ENCODE data around the gene VPS39. TPM values are rescaled to one million over a fixed set of nuclear protein-coding genes. Genes with fewer than 3 reads are reported as not detected.

The VPS39 gene
- polyA plus RNA-seq, 1 donor: 46.7 TPM

DNA sequence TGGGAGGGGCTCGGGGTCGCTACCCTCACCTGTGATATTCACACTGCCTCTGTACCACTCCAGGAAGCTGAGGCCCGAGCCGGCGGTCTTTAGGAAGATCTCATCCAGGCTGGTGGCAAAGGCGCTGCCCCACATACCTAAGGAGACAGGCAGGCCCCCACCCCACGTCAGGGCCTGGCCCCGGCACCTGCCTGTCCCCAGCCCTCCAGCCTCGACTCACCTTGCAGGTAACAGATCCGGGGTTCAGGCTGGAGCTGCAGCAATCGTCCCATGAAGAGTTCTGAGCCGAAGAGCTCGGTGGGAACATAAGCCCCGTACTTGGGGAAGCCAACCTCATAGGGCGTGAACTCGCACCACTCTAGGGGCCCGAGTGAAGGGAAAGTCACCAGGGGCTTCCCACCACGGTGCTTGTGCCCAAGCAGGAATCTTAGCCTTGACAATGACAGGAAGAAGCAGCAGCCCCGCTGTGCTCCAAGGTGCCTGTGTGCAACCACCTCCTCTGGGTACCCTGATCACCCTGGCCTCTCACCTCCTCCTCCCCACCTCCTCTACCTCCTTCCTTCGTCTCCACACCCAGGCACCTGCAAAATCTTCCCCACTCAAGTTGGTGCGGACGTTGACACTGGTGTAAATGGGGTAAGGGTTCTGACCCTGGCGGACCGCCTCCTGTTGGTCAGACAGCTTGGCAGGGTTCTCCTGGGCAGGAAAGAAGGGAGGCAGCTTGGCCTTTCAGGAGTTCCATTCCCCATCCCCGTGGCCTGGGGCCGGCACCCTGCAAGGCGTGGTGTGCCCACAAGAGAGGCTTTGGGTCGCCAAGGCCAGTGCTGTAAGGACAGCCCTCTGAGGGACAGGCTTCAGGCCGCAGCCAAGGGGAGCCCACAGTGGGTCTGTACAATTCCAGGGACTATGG, 62.3 kb downstream of the VPS39 start:
- DNase-seq (ENCODE audit: low read depth): no peak

- no peak for DNase-seq (ENCODE audit: low read depth)
Observed at GRCh38 chr15:42144841-42145375, 63.2 kb downstream of the VPS39 start.

DNA sequence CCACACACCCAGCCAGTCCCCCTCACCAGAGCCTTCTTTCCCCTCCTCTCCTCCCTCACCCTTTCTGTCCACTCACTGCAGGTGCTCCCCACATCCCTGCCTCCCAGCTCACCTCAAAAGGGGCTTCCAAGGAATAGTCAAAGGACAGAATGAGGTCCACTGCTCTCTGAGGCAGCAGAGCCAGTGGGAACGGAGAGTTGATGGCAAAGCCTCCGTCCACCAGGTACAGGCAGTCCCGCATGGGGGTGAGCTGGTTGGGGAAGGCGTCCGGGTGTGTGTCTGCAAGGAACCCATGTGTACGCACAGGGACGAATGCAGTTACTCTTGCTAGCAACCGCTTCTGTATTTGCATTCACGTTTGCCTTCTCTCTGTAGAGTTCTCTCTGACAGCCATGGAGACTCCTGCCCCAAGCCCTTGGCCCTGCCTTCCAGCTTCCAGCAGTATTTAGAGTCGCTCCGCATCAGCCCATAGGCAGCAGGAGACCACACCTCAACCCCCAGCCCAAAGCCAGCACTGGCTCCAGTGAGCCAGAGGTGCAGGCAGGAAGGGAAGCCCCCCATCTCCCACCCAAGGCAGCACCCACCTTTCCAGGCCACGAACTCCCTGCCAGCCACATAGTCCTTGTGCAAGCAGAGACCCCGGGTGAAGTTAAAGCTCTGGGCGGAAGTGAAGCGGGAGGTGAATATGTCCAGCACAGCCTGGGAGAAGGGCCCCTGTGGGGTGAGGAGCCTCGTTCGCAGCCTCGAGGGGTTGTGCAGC, 64.1 kb downstream of the VPS39 start:
- DNase-seq (ENCODE audit: low read depth): no peak

DNA sequence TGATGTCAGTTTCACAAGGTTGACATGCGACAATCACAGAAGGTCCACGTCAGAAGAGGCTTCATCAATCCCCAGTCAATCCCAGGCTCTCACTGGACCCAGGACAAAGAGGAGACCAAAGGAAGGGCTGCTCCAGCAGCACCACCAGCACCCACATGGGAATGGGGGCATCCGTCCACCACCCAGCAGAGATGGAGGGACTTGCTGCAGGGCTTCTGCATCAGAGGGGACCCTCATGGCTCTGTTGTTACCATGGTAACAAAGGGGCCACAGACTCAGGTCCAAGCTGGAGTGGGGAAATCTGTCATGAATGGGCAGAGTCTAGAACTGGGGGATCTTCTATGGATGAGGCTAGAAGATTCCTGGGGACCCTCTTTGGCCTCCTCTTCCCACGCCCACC, 64.7 kb downstream of the VPS39 start:
- DNase-seq (ENCODE audit: low read depth): no peak

- DNase-seq (ENCODE audit: low read depth): no peak
Observed at GRCh38 chr15:42141795-42142667, 66.1 kb downstream of the VPS39 start.

GRCh38 chr15:42141246-42141645, 66.9 kb downstream of the VPS39 start:
- no peak for DNase-seq (ENCODE audit: low read depth)

GRCh38 chr15:42140383-42141070, 67.6 kb downstream of the VPS39 start:
- DNase-seq (ENCODE audit: low read depth): no peak

DNA sequence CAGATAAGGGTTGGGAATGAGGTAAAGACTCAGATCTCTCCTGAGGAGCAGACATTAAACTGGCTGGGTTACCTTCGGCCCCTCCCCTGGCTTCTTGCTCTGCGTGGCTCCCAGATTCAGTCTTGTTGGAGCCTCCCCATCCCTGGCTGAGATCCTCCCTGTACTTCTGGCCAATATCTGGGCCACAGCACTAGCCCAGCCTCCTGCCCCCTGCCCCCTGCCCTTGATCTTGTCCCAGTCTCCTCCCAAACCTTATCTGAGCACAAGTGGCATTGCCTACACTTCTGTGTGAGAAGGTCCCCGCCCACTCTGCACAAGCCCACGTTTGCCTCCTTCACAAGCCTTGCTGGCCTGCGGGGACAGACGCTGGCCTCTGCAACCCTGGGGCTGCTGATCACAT, 68.5 kb downstream of the VPS39 start:
- DNase-seq (ENCODE audit: low read depth): no peak

- DNase-seq (ENCODE audit: low read depth): no peak
Observed at GRCh38 chr15:42138968-42139386, 69.1 kb downstream of the VPS39 start.

DNA sequence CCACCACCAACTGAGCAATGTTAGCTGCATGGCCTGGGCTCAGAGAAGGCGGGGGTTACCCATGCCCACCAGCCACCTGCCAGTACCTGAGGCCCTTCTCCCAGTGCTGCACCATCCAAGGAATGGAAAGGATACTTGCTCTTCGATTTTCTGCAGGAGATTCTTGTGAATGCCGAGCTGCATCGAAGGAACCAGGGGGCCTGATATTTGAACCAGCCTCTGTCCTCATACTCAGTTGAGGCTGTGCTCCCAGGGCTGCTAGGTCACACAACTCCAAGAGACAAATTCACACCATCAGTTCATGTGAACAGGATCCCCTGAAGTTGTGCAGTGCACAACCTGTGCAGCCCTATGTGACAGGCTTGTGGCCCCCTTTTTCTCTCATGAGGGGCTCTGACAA, 69.7 kb downstream of the VPS39 start:
- no peak for DNase-seq (ENCODE audit: low read depth)

GRCh38 chr15:42137461-42138261, 70.4 kb downstream of the VPS39 start:
- DNase-seq (ENCODE audit: low read depth): peak; percentile 25

GRCh38 chr15:42136513-42136912, 71.6 kb downstream of the VPS39 start:
- DNase-seq (ENCODE audit: low read depth): no peak

DNA sequence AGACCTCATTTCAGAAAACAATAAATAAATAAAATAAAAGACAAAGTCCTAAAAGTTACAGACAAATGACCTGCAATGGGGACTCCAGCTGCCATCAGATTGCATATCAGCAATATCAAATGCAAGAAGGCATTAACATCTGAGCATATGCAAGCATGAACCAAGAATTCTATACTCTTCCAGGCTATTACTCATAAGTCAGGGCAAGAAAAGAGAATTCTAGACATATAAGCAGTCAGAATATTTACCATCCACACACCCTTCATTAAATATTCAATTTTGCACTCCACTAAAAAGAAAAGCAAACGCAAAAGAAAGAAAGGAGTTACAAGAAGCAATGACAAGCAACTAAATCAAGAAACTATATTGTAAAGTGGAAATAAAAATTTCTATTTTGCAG, 72.8 kb downstream of the VPS39 start:
- no peak for DNase-seq (ENCODE audit: low read depth)

- DNase-seq (ENCODE audit: low read depth): no peak
Observed at GRCh38 chr15:42134617-42135245, 73.4 kb downstream of the VPS39 start.

- DNase-seq (ENCODE audit: low read depth): no peak
Observed at GRCh38 chr15:42133886-42134502, 74.1 kb downstream of the VPS39 start.

DNA sequence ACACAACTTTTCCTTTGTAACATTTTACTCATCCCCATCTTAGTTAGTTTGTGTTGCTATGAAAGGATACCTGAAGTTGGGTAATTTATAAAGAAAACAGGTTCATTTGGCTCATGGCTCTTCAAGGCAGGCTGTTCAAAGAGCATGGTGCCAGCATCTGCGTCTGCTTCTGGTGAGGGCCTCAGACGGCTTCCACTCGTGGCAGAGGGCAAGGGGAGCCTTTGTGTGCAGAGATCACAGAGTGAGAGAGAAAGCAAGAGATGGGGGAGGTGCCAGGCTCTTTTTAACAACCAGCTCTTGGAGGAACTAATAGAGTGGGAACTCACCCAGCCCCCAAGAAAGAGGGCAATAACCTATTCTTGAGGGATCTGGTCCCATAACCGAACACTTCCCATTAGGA, 74.7 kb downstream of the VPS39 start:
- DNase-seq (ENCODE audit: low read depth): no peak

GRCh38 chr15:42131826-42132806, 76.0 kb downstream of the VPS39 start:
- no peak for DNase-seq (ENCODE audit: low read depth)

DNA sequence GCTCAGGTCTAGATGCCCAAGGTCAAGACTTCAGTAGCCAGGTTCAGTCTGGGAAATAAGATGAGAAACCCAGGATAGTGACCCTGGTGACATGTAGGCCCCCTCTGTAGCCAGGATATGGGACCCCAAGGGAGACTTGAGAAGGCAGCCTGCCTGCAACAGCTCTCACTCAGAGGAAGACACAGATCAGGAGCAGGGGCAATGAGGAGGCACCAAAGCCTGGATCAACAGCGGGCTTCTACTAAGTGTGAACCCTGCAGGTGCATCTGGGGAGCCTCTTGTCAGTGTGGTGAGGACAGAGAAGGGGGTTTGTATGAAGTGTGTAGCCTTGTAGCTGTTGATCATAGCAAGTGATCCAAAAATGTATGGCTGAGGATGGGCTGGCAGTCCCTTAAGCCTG, 77.1 kb downstream of the VPS39 start:
- DNase-seq (ENCODE audit: low read depth): no peak

All from forelimb muscle (tissue), 1 donor.